HEK293 (cell line): ENCODE results near the gene LRRK1.

Source experiments
- CTCF ChIA-PET: fragments of 350-600 bp; formaldehyde crosslinking; extraction: SDS; loops from one replicate; lab custom pipeline; 2021; ENCODE audit warnings: antibody characterized with exemption; lab: Yijun Ruan, JAX
- POLR2A ChIA-PET: fragments of 300-600 bp; formaldehyde crosslinking; extraction: SDS; loops from one replicate; lab custom pipeline; 2020; ENCODE audit warnings: antibody characterized with exemption, inconsistent platforms; lab: Yijun Ruan, JAX
- H3K27ac ChIP-seq: fragments of 200-500 bp; sonication (Bioruptor generic); 2 replicates; pipeline ENCODE4 v1.5.1; 2014; ENCODE audit warnings: low read depth, low read length, control low read depth, inconsistent platforms; ENCODE audit errors: extremely low read depth
- H3K36me3 ChIP-seq, 2 experiments: fragments of 200-500 bp in 1 of 2; sonication (Bioruptor generic) in 1 of 2; 1 replicate in 1 of 2; 2 replicates in 1 of 2; pipeline ENCODE4 v1.5.1; 2014 to 2017; ENCODE audit warnings: inconsistent platforms in 2 of 2, low read length in 2 of 2; ENCODE audit not compliant: control insufficient read depth in 2 of 2, insufficient read depth in 1 of 2
- H3K4me1 ChIP-seq: fragments of 200-500 bp; sonication (Bioruptor generic); 2 replicates; pipeline ENCODE4 v1.5.1; 2014; ENCODE audit warnings: mild to moderate bottlenecking, low read length, inconsistent platforms; ENCODE audit not compliant: control insufficient read depth, insufficient read depth
- H3K4me3 ChIP-seq: 2 replicates; pipeline ENCODE4 v1.5.1; 2011; ENCODE audit warnings: low read depth, mild to moderate bottlenecking, control low read depth, low read length, moderate library complexity
- H3K9me3 ChIP-seq: fragments of 200-500 bp; sonication (Bioruptor generic); 2 replicates; pipeline ENCODE4 v1.5.1; 2014; ENCODE audit warnings: low read depth, low read length, inconsistent platforms; ENCODE audit not compliant: control insufficient read depth, insufficient read depth
- ATF2 ChIP-seq: fragments of 450-650 bp; formaldehyde crosslinking; IDR thresholded peaks from 2 replicates; pipeline ENCODE4 v1.5.1; 2016; ENCODE audit warnings: missing biosample characterization, missing genetic modification characterization, low read depth
- CTCF ChIP-seq: fragments of 450-650 bp; formaldehyde crosslinking; IDR thresholded peaks from 2 replicates; pipeline ENCODE4 v1.5.1; 2016; ENCODE audit warnings: missing biosample characterization, missing genetic modification characterization
- MZF1 ChIP-seq: fragments of 450-650 bp; formaldehyde crosslinking; IDR thresholded peaks from 2 replicates; pipeline ENCODE4 v1.5.1; 2017; ENCODE audit warnings: missing biosample characterization, missing genetic modification characterization, borderline replicate concordance
- PATZ1 ChIP-seq: fragments of 450-650 bp; formaldehyde crosslinking; IDR thresholded peaks from 2 replicates; pipeline ENCODE4 v1.5.1; 2016; ENCODE audit warnings: missing biosample characterization, missing genetic modification characterization
- ZBTB1 ChIP-seq: fragments of 450-650 bp; formaldehyde crosslinking; IDR thresholded peaks from 2 replicates; pipeline ENCODE4 v1.5.1; 2016; ENCODE audit warnings: missing biosample characterization, missing genetic modification characterization
- ZBTB20 ChIP-seq: fragments of 450-650 bp; formaldehyde crosslinking; IDR thresholded peaks from 2 replicates; pipeline ENCODE4 v1.5.1; 2016; ENCODE audit warnings: missing biosample characterization, missing genetic modification characterization
- ZFP69B ChIP-seq: fragments of 450-650 bp; formaldehyde crosslinking; IDR thresholded peaks from 2 replicates; pipeline ENCODE4 v1.5.1; 2016; ENCODE audit warnings: missing biosample characterization, missing genetic modification characterization
- ZNF16 ChIP-seq: fragments of 450-650 bp; formaldehyde crosslinking; IDR thresholded peaks from 2 replicates; pipeline ENCODE4 v1.5.1; 2016; ENCODE audit warnings: low read depth, missing biosample characterization, missing genetic modification characterization
- ZNF2 ChIP-seq: fragments of 450-650 bp; formaldehyde crosslinking; IDR thresholded peaks from 2 replicates; pipeline ENCODE4 v1.5.1; 2016; ENCODE audit warnings: missing biosample characterization, missing genetic modification characterization
- ZNF354C ChIP-seq: fragments of 450-650 bp; formaldehyde crosslinking; IDR thresholded peaks from 2 replicates; pipeline ENCODE4 v1.5.1; 2016; ENCODE audit warnings: missing biosample characterization, missing genetic modification characterization, low read depth, borderline replicate concordance
- ZNF394 ChIP-seq: fragments of 450-650 bp; formaldehyde crosslinking; IDR thresholded peaks from 2 replicates; pipeline ENCODE4 v1.5.1; 2016; ENCODE audit warnings: missing biosample characterization, missing genetic modification characterization, mild to moderate bottlenecking, moderate library complexity, borderline replicate concordance
- ZNF473 ChIP-seq: fragments of 450-650 bp; formaldehyde crosslinking; IDR thresholded peaks from 2 replicates; pipeline ENCODE4 v1.5.1; 2017; ENCODE audit warnings: missing biosample characterization, missing genetic modification characterization
- ZNF544 ChIP-seq: fragments of 450-650 bp; formaldehyde crosslinking; IDR thresholded peaks from 2 replicates; pipeline ENCODE4 v1.5.0; 2017; ENCODE audit warnings: missing biosample characterization, missing genetic modification characterization
- ZNF555 ChIP-seq: fragments of 450-650 bp; formaldehyde crosslinking; conservative IDR thresholded peaks from 2 replicates; pipeline ENCODE4 v1.5.1; 2017; ENCODE audit warnings: missing biosample characterization, mild to moderate bottlenecking, missing genetic modification characterization, inconsistent platforms
- ZNF560 ChIP-seq: fragments of 450-650 bp; formaldehyde crosslinking; IDR thresholded peaks from 2 replicates; pipeline ENCODE4 v1.5.1; 2017; ENCODE audit warnings: missing biosample characterization, missing genetic modification characterization, borderline replicate concordance
- ZNF561 ChIP-seq: fragments of 450-650 bp; IDR thresholded peaks from 2 replicates; pipeline ENCODE4 v1.5.1; 2018; ENCODE audit warnings: missing biosample characterization, missing genetic modification characterization, borderline replicate concordance
- ZNF654 ChIP-seq: fragments of 450-650 bp; formaldehyde crosslinking; IDR thresholded peaks from 2 replicates; pipeline ENCODE4 v1.5.1; 2016; ENCODE audit warnings: low read depth, missing biosample characterization, missing genetic modification characterization
- ZNF670 ChIP-seq: fragments of 450-650 bp; formaldehyde crosslinking; IDR thresholded peaks from 2 replicates; pipeline ENCODE4 v1.5.1; 2016; ENCODE audit warnings: missing biosample characterization, missing genetic modification characterization, low read depth
- ZNF843 ChIP-seq: fragments of 450-650 bp; formaldehyde crosslinking; IDR thresholded peaks from 2 replicates; pipeline ENCODE4 v1.5.1; 2016; ENCODE audit warnings: missing biosample characterization, missing genetic modification characterization
- ZSCAN30 ChIP-seq: fragments of 450-650 bp; IDR thresholded peaks from 2 replicates; pipeline ENCODE4 v1.5.1; 2018; ENCODE audit warnings: missing biosample characterization, mild to moderate bottlenecking, missing genetic modification characterization, moderate library complexity

The LRRK1 gene

GRCh38 chr15:101099183-101099582, 180.0 kb downstream of the LRRK1 start:
- no peak for TF ChIP-seq ZBTB1 (tag by site-specific recombination)
- TF ChIP-seq ZNF473 (tag by site-specific recombination), result no peak
- TF ChIP-seq ZNF843 (tag by site-specific recombination), result no peak
- TF ChIP-seq ZNF16, result no peak
- TF ChIP-seq ATF2, result no peak
- no peak for TF ChIP-seq ZNF654
- no peak for TF ChIP-seq ZNF560
- POLR2A ChIA-PET, result no interaction called here
- CTCF ChIA-PET, result no interaction called here
- Histone ChIP-seq H3K4me1 (no peaks in the 10 kb centered on the region), H3K4me3 (no peak overlapping the region), H3K36me3 (no peaks in the 10 kb centered on the region), H3K27ac (no peak overlapping the region), H3K9me3 (no peaks in the 10 kb centered on the region)

GRCh38 chr15:101100118-101100517, 181.0 kb downstream of the LRRK1 start:
- no peak for TF ChIP-seq ZSCAN30 (tag by site-specific recombination)
- TF ChIP-seq, all 188 proteins: peak for 0
- Histone ChIP-seq H3K4me1 (no peaks in the 10 kb centered on the region), H3K9me3 (no peaks in the 10 kb centered on the region), H3K27ac (no peak overlapping the region), H3K4me3 (no peak overlapping the region), H3K36me3 (no peaks in the 10 kb centered on the region)
- POLR2A ChIA-PET, result interaction anchor here (1.1 kb wide), 1 partner anchor 152 kb away, joined by 3 read pairs; the partner anchor contains the start of gene CHSY1
- CTCF ChIA-PET, result interaction anchor here (1.3 kb wide), 1 partner anchor 158 kb away, joined by 3 read pairs; no protein-coding TSS in a partner anchor

GRCh38 chr15:101100593-101101442, 181.7 kb downstream of the LRRK1 start:
- Histone ChIP-seq H3K9me3 (no peaks in the 10 kb centered on the region), H3K27ac (no peak overlapping the region), H3K4me1 (no peaks in the 10 kb centered on the region), H3K4me3 (no peak overlapping the region), H3K36me3 (no peaks in the 10 kb centered on the region)
- CTCF ChIA-PET, result interaction anchor here (0.6 to 1.3 kb wide), 4 partner anchors 11 to 522 kb away, joined by 3 to 4 read pairs (median 3); no protein-coding TSS in a partner anchor
- POLR2A ChIA-PET, result interaction anchor here (1.1 kb wide), 1 partner anchor 151 kb away, joined by 3 read pairs; the partner anchor contains the start of gene CHSY1
- TF ChIP-seq ZNF670 (tag by site-specific recombination) (no peak), CTCF (tag by site-specific recombination) (peak; percentile 18; the same call in 1 of the 2 replicates)

- Histone ChIP-seq H3K9me3 (no peaks in the 10 kb centered on the region), H3K4me1 (no peaks in the 10 kb centered on the region), H3K4me3 (no peak overlapping the region), H3K36me3 (no peaks in the 10 kb centered on the region), H3K27ac (no peak overlapping the region)
- ChIA-PET CTCF (interaction anchor here (0.8 to 1.2 kb wide), 3 partner anchors 12 to 157 kb away, joined by 3 to 6 read pairs (median 4); no protein-coding TSS in a partner anchor), POLR2A (no interaction called here)
- TF ChIP-seq ZNF2 (tag by site-specific recombination), result no peak
- TF ChIP-seq ZNF561 (tag by site-specific recombination), result no peak
- TF ChIP-seq MZF1 (tag by site-specific recombination), result no peak
- TF ChIP-seq ZNF555, result no peak
- no peak for TF ChIP-seq ZNF544 (tag by site-specific recombination)
- no peak for TF ChIP-seq ZNF354C (tag by site-specific recombination)
- TF ChIP-seq PATZ1 (tag by site-specific recombination), result no peak
- no peak for TF ChIP-seq ZFP69B
- TF ChIP-seq ZBTB20 (tag by site-specific recombination), result no peak
- no peak for TF ChIP-seq ZNF394 (tag by site-specific recombination)
These were observed 182.5 kb downstream of the LRRK1 start for GRCh38 chr15:101101676-101102075.
